Muscle of leg (tissue), 11 donors: ENCODE measurements around the gene NES. TPM values are rescaled to one million over a fixed set of nuclear protein-coding genes. Genes with fewer than 3 reads are reported as not detected.

Experiments used
- DNase-seq: peaks from one replicate; pipeline ENCODE4 v3.0.0; 2013
- H3K27ac ChIP-seq: one replicate; pipeline ENCODE4 v1.5.1; 2013; ENCODE audit warnings: mild to moderate bottlenecking, low read length, control low read depth
- H3K27me3 ChIP-seq: one replicate; pipeline ENCODE4 v1.6.1; 2013; ENCODE audit warnings: low read length; ENCODE audit not compliant: control insufficient read depth, insufficient read depth
- H3K36me3 ChIP-seq: one replicate; pipeline ENCODE4 v1.6.1; 2013; ENCODE audit warnings: low read length; ENCODE audit not compliant: control insufficient read depth, insufficient read depth
- H3K4me1 ChIP-seq: one replicate; pipeline ENCODE4 v1.6.1; 2013; ENCODE audit warnings: low read length; ENCODE audit not compliant: control insufficient read depth, insufficient read depth
- H3K4me3 ChIP-seq: one replicate; pipeline ENCODE4 v1.5.1; 2013; ENCODE audit warnings: low read length, control low read depth
- H3K9me3 ChIP-seq: replicated peaks from 2 replicates; pipeline ENCODE4 v1.6.1; 2013; ENCODE audit warnings: low read depth, low read length; ENCODE audit not compliant: control insufficient read depth
- WGBS: methylation state at CpG from one replicate; pipeline ENCODE4 v1.1.5; 2013; ENCODE audit warnings: missing lambda C conversion rate; ENCODE audit not compliant: insufficient coverage; 5-methylcytosine and 5-hydroxymethylcytosine counted together
- polyA plus RNA-seq, 8 donors: library from polyadenylated mRNA; unstranded; fragments of 120-200 nt; gene quantifications; one replicate each; pipeline versions ENCODE4 v1.2.1 to v1.2.3, GENCODE V29; 2013; ENCODE audit warnings: inconsistent platforms in 1 of 8, low replicate concordance in 1 of 8; ENCODE audit not compliant: insufficient read length in 8 of 8, insufficient read depth in 1 of 8
- total RNA-seq: library from RNA; stranded (reverse); fragments of 120-200 nt; gene quantifications from one replicate; pipeline ENCODE4 v1.2.4, GENCODE V29; 2013

Gene NES
- total and polyA plus RNA-seq, 9 donors: 590 to 1,263 (median 856) TPM

- Histone ChIP-seq H3K36me3 (no peaks in the 10 kb centered on the region), H3K27me3 (peaks cover 72% of the 10 kb centered on the region), H3K27ac (no peak overlapping the region), H3K4me1 (peaks cover 20% of the 10 kb centered on the region), H3K4me3 (no peak overlapping the region), H3K9me3 (no peaks in the 10 kb centered on the region)
- 1% methylated on average over 35 of the region's 45 CpGs for WGBS
- DNase-seq: peak; percentile 54
These were observed 51.6 kb downstream of the NES start for GRCh38 chr1:156625436-156626078.

DNA sequence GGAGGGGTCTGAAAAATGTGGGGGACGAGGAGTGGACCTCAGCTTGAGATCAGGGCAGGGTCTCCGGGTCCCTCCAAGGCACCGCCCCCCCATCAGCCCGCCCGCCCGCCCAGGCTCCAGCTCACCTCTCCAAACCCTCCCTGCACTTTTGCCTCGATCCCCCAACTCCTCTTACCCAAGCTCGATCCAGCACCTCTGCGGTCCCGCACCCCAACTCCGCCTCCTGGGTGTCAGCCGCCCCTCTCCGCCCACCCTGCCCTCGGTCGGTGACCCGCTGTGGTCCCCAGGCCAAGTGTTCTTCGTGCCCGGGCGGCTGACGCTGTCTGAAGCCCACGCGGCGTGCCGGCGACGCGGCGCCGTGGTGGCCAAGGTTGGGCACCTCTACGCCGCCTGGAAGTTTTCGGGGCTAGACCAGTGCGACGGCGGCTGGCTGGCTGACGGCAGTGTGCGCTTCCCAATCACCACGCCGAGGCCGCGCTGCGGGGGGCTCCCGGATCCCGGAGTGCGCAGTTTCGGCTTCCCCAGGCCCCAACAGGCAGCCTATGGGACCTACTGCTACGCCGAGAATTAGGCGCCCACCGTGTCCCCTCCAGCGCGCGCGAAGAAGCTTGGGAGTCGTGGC, 52.3 kb downstream of the NES start:
- Histone ChIP-seq H3K27me3 (peaks cover 68% of the 10 kb centered on the region), H3K4me3 (no peak overlapping the region), H3K9me3 (no peaks in the 10 kb centered on the region), H3K27ac (no peak overlapping the region), H3K4me1 (peaks cover 20% of the 10 kb centered on the region), H3K36me3 (no peaks in the 10 kb centered on the region)
- under 1% methylated on average over 47 of the region's 55 CpGs for WGBS
- no peak for DNase-seq

GRCh38 chr1:156623946-156624813, 53.0 kb downstream of the NES start:
- Histone ChIP-seq H3K36me3 (no peaks in the 10 kb centered on the region), H3K4me3 (no peak overlapping the region), H3K27me3 (peaks cover 73% of the 10 kb centered on the region), H3K4me1 (peaks cover 20% of the 10 kb centered on the region), H3K27ac (no peak overlapping the region), H3K9me3 (no peaks in the 10 kb centered on the region)
- WGBS: under 1% methylated on average over 81 of the region's 87 CpGs
- DNase-seq: peak; percentile 42

DNA sequence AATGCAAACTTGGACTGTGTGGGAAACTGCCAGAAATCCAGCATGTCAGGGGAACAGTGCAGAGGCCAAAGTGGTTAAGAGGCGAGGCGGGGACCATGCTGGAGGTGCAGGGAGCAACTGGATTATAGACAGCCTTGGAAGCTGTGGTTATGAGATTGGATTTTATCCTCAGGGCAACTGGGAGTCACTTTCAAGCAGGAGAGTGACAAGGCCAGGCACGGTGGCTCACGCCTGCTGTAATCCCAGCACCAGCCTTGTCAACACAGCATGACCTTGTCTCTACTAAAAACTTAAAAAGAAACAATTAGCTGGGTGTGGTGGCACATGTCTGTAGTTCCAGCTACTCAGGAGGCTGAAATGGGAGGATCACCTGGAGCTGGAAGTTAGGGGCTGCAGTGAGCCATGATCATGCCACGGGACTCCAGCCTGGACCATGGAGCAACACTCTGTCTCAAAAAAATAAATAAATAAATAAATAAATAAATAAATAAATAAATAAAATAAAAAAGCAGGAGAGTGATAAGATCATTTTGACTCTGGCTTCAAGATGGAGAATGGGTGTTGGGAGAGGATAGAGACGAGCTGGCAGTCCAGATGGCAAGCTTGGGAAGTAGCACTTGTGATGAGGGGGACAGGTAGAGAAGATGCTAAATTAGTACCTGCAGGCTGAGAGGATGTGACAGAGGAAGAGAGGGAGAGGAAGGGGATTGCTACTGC, 54.5 kb downstream of the NES start:
- peaks cover 20% of the 10 kb centered on the region for H3K4me1 ChIP-seq
- no peak for DNase-seq
- H3K27me3 ChIP-seq: peaks cover 75% of the 10 kb centered on the region
- WGBS: 65% methylated on average over 3 of the region's 6 CpGs
- no peaks in the 10 kb centered on the region for H3K36me3 ChIP-seq
- H3K4me3 ChIP-seq: no peak overlapping the region
- no peaks in the 10 kb centered on the region for H3K9me3 ChIP-seq
- H3K27ac ChIP-seq: no peak overlapping the region

GRCh38 chr1:156619582-156619955, 57.6 kb downstream of the NES start:
- Histone ChIP-seq H3K4me3 (no peak overlapping the region), H3K36me3 (no peaks in the 10 kb centered on the region), H3K27ac (no peak overlapping the region), H3K27me3 (peaks cover 59% of the 10 kb centered on the region), H3K9me3 (no peaks in the 10 kb centered on the region), H3K4me1 (peaks cover 10% of the 10 kb centered on the region)
- WGBS: 10% methylated on average over 2 of the region's 6 CpGs
- no peak for DNase-seq

DNA sequence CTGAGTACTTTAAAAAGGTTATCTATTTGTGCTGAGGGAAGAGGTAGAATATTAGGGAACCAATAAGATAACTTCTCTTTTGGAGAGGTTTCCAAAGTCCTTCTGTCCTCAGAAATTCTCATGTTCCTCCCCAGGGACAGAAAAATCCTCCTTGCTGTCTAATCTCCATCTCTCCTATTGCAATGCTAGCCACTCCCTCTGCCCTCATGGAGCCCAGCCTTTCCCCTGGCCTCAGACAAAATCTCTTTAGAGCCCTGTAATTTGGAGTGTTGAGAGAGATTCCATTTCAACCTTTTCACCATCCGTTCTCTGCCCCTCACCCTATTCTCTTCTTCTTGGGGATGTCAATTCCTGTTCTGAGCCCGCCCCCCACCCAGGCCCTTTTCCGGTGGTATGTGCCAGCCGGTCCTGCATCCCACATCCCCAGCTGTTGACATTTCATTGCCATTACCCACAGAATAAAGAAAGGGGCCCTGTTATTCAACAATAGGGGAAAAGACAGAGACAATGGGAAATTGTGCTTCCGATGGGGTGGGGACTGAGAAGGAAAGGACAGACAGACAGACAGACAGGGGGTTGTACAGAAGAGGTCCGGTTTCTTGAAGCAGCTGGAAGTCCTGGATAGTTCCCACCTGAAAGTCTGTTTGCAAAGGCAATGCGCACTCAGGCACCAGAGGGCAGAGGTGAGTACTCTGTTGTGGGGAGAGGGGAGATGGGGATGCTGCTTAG, 58.2 kb downstream of the NES start, which contains the start of gene HAPLN2:
HAPLN2 (plus strand) TSS at position 563 of the 729 bp plus-strand sequence. CDS start 4,076 bp downstream, outside the sequence.
- no peak within 1 kb of the TSS for H3K4me3 ChIP-seq
- WGBS: 6% methylated on average over 3 of the region's 7 CpGs
- peaks cover 54% of the 10 kb centered on the region for H3K27me3 ChIP-seq
- H3K9me3 ChIP-seq: no peaks in the 10 kb centered on the region
- H3K27ac ChIP-seq: no peak within 1 kb of the TSS
- H3K4me1 ChIP-seq: peaks cover 6% of the 10 kb centered on the region
- H3K36me3 ChIP-seq: no peaks in the 10 kb centered on the region
- DNase-seq: no peak

Other genes with a start within 250 kb of the NES start
- 16.8 TPM for gene MEF2D, start 176.6 kb downstream of the NES start, total RNA-seq
- 10 to 100 TPM; 48.8 to 75.3 (median 60.8) TPM for gene MEF2D, start 176.6 kb downstream of the NES start, polyA plus RNA-seq
- 5.3 TPM for gene IQGAP3, start 104.8 kb downstream of the NES start, total RNA-seq
- gene IQGAP3, start 104.8 kb downstream of the NES start, polyA plus RNA-seq: 10 to 100 TPM in 2 of 8 donors, 1 to 10 TPM in 6; 5.7 to 11.8 (median 8.7) TPM
- 0.09 TPM for gene TTC24, start 97.7 kb downstream of the NES start, total RNA-seq
- gene TTC24, start 97.7 kb downstream of the NES start, polyA plus RNA-seq: under 1 TPM; 0.05 to 0.61 (median 0.20) TPM
- 36.0 TPM for gene NAXE, start 85.6 kb downstream of the NES start, total RNA-seq
- 10 to 100 TPM; 24.9 to 33.9 (median 28.6) TPM for gene NAXE, start 85.6 kb downstream of the NES start, polyA plus RNA-seq
- gene GPATCH4, start 75.9 kb downstream of the NES start, total RNA-seq: 10.6 TPM
- gene GPATCH4, start 75.9 kb downstream of the NES start, polyA plus RNA-seq: 10 to 100 TPM; 23.7 to 32.9 (median 28.3) TPM
- 0.44 TPM for gene HAPLN2, start 58.0 kb downstream of the NES start, total RNA-seq
- under 1 TPM; 0.11 to 0.75 (median 0.41) TPM for gene HAPLN2, start 58.0 kb downstream of the NES start, polyA plus RNA-seq
- gene BCAN, start 35.3 kb downstream of the NES start, total RNA-seq: 0.58 TPM
- gene BCAN, start 35.3 kb downstream of the NES start, polyA plus RNA-seq: 1 to 10 TPM; 1.7 to 4.8 (median 2.9) TPM
- gene CRABP2, start 28.2 kb upstream of the NES start, total RNA-seq: 268 TPM
- gene CRABP2, start 28.2 kb upstream of the NES start, polyA plus RNA-seq: 100 to 1,000 TPM; 209 to 376 (median 271) TPM
- gene METTL25B, start 51.1 kb upstream of the NES start, total RNA-seq: 13.9 TPM
- gene METTL25B, start 51.1 kb upstream of the NES start, polyA plus RNA-seq: 10 to 100 TPM; 13.9 to 24.7 (median 18.6) TPM
- gene ISG20L2, start 51.4 kb upstream of the NES start, total RNA-seq: 14.0 TPM
- 10 to 100 TPM; 20.7 to 29.4 (median 25.3) TPM for gene ISG20L2, start 51.4 kb upstream of the NES start, polyA plus RNA-seq
- 65.0 TPM for gene MRPL24, start 63.7 kb upstream of the NES start, total RNA-seq
- gene MRPL24, start 63.7 kb upstream of the NES start, polyA plus RNA-seq: 10 to 100 TPM; 64.7 to 74.0 (median 69.1) TPM
- gene HDGF, start 74.3 kb upstream of the NES start, total RNA-seq: 123 TPM
- 100 to 1,000 TPM; 145 to 184 (median 166) TPM for gene HDGF, start 74.3 kb upstream of the NES start, polyA plus RNA-seq
- 22.7 TPM for gene PRCC, start 90.1 kb upstream of the NES start, total RNA-seq
- 10 to 100 TPM; 55.8 to 75.7 (median 63.4) TPM for gene PRCC, start 90.1 kb upstream of the NES start, polyA plus RNA-seq
- 0.71 TPM for gene SH2D2A, start 139.4 kb upstream of the NES start, total RNA-seq
- gene SH2D2A, start 139.4 kb upstream of the NES start, polyA plus RNA-seq: 1 to 10 TPM in 4 of 8 donors, under 1 TPM in 4; 0.61 to 1.4 (median 0.98) TPM
- gene INSRR, start 181.7 kb upstream of the NES start, total RNA-seq: 0.18 TPM
- 1 to 10 TPM in 3 of 8 donors, under 1 TPM in 5; 0.40 to 1.2 (median 0.66) TPM for gene INSRR, start 181.7 kb upstream of the NES start, polyA plus RNA-seq
- 0.35 TPM for gene NTRK1, start 183.5 kb upstream of the NES start, total RNA-seq
- gene NTRK1, start 183.5 kb upstream of the NES start, polyA plus RNA-seq: 1 to 10 TPM in 3 of 8 donors, under 1 TPM in 5; 0.41 to 1.9 (median 0.91) TPM
- gene PEAR1, start 216.3 kb upstream of the NES start, total RNA-seq: 12.2 TPM
- 10 to 100 TPM; 17.9 to 35.0 (median 28.7) TPM for gene PEAR1, start 216.3 kb upstream of the NES start, polyA plus RNA-seq
- 0.53 TPM for gene LRRC71, start 243.2 kb upstream of the NES start, total RNA-seq
- gene LRRC71, start 243.2 kb upstream of the NES start, polyA plus RNA-seq: 1 to 10 TPM in 4 of 8 donors, under 1 TPM in 4; 0.39 to 1.5 (median 0.92) TPM